ENCODE results near the gene FUT8.
"Not testable (repeated sequence)": the region's sequence is repeated elsewhere in the genome, so short reads cannot be mapped to it uniquely, and the experiment has no call there.

Gene FUT8

DNA sequence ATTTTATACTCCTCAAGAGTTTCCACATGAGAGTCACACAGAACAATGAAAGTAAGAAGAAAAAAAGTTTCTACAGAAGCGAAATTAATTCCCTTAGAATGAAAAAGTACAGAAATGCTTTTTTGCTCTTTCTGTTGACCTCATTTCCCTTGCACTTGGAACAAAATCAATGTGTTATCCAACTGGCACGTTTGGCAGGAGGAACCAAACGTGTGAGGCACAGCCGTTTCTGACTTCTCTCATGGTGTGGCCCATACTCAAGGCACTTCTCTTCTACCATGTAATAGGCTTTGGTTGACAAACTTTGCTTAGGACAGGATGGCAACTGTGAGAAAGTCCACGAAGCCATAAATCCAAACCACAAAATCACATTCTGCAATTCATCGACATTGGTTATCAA, 297.0 kb downstream of the FUT8 start:
- no peak for DNase-seq (ENCODE audit: low spot score)

DNA sequence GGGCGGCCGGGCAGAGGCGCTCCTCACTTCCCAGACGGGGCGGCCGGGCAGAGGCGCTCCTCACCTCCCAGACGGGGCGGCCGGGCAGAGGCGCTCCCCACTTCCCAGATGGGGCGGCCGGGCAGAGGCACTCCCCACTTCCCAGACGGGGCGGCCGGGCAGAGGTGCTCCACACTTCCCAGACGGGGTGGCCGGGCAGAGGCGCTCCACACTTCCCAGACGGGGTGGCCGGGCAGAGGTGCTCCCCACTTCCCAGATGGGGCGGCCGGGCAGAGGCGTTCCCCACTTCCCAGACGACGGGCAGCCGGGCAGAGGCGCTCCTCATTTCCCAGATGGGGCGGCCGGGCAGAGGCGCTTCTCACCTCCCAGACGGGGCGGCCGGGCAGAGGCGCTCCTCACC, 304.3 kb downstream of the FUT8 start:
- not testable (repeated sequence) for DNase-seq (ENCODE audit: low spot score)

DNA sequence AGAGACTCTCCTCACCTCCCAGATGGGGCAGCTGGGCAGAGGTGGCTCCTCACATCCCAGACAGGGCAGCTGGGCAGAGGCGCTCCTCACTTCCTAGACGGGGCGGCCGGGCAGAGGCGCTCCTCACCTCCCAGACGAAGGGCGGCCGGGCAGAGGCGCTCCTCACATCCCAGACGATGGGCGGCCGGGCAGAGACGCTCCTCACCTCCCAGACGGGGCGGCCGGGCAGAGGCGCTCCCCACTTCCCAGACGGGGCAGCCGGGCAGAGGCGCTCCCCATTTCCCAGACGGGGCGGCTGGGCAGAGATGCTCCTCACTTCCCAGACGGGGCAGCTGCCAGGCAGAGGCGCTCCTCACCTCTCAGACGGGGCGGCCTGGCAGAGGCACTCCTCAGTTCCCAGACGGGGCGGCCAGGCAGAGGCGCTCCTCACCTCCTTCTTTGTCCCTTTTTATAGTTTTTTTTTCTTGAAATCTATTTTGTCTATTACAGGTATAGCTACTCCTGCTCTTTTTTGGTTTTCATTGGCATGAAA, 304.9 kb downstream of the FUT8 start:
- DNase-seq (ENCODE audit: low spot score) = not testable (repeated sequence)

GRCh38 chr14:65718629-65719028, 306.1 kb downstream of the FUT8 start:
- DNase-seq (ENCODE audit: low spot score) = no peak

GRCh38 chr14:65720171-65720570, 307.6 kb downstream of the FUT8 start:
- DNase-seq (ENCODE audit: low spot score) = no peak

- no peak for DNase-seq (ENCODE audit: low spot score)
Measured at GRCh38 chr14:65720743-65721142, 308.2 kb downstream of the FUT8 start.

GRCh38 chr14:65723348-65723747, 310.8 kb downstream of the FUT8 start:
- no peak for DNase-seq (ENCODE audit: low spot score)

DNA sequence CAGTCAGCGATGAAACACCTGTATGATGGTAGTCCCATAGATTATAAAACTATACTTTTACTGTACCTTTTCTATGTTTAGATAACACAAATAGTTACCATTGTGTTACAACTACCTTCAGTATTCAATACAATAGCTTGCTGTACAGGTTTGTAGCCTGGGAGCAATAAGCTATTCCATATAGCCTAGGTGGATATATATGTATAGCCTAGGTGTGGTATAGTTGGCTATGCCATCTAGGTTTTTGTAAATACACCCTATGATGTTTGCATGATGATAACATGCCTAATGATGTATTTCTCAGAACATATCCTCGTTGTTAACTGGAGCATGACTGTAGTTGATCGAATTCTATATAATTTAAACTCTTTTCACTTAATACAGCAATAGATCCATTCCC, 316.1 kb downstream of the FUT8 start:
- no peak for DNase-seq (ENCODE audit: low spot score)

DNA sequence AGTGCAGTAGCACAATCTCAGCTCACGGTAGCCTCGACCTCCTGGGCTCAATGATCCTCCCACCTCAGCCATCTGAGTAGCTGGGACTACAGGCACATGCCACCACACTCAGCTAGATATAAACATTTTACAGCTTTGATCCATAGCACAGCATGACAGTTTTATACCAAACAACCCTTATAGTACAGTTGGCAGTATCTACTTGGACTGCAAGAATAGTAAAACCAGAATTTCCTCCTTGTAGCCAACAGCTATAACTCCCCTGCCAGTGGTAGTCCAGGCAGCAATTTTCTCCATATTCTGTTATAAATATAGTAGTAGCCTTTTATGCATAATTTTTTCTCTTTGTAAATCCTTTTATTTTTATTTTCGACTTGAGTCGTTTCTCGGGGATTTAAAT, 317.0 kb downstream of the FUT8 start:
- DNase-seq (ENCODE audit: low spot score) = no peak

DNA sequence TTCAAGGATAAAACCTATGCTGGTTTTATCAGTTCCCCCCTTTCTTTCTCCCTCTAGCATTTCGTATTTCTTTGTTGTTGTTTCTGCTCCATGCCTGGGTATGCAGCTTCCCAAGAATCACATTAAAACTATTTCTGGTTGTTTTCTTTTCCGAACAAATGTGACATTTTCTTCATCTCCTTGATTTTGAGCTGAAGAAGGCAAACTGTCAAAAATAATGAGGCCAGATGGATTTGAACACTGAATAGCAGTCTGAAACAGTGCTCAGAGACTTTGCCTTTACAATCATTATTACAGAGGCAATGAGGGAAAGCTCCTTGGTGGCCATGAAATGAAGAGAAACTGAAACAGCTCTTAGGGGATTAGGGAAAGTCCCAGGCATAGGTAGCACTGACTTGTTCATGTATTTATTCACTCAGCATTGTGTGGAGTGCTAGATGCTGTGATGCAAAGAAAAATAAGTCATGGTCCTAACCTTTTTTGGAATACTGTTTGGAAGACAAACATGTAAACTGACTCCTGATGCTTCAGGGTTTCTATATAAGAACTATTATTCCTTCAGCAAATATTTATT, 319.5 kb downstream of the FUT8 start:
- no peak for DNase-seq (ENCODE audit: low spot score)

GRCh38 chr14:65738339-65738738, 325.8 kb downstream of the FUT8 start:
- no peak for DNase-seq (ENCODE audit: low spot score)

- no peak for DNase-seq (ENCODE audit: low spot score)
Measured at GRCh38 chr14:65745396-65746190, 333.1 kb downstream of the FUT8 start.

- DNase-seq (ENCODE audit: low spot score) = no peak
Measured at GRCh38 chr14:65748796-65749195, 336.3 kb downstream of the FUT8 start.

DNA sequence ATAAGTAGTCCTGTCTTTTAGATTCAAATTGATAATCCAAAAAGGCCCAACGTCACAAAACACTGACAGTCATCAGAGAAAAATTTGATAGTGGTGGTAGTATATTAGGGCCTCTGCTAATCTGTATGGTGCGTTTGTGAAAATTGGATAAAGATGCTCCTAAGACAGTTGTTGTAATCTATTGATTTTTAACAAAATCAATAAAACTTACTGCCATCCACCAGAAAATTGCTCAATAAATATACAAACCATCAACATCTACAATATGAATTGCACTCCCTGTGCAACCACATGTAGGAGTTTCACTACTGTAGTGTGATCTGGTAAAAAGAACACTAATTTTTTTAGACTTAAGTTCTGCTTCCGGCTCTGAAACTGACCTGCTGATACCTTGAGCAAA, 336.8 kb downstream of the FUT8 start:
- DNase-seq (ENCODE audit: low spot score) = no peak

DNA sequence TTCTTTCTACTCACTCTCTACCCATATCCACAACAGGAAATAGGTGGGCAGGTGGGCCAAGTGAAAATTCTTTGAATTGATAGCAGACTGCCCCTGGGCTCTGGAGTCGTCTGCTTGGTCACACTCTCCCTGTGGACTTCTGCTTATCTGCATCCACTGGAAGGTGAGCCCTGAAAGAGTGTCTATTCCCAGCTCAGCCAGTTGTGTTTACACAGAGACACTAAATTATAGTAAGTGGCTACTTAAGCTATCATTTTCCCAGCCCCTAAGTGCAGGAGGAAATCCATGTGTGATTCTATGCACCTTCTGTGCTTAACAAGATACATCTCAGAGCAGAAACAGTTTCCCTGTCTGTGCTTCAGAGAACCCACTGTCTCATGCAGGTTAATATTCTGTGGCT, 338.4 kb downstream of the FUT8 start:
- DNase-seq (ENCODE audit: low spot score) = no peak

- no peak for DNase-seq (ENCODE audit: low spot score)
Measured at GRCh38 chr14:65751510-65751909, 339.0 kb downstream of the FUT8 start.

GRCh38 chr14:65753061-65753460, 340.5 kb downstream of the FUT8 start:
- no peak for DNase-seq (ENCODE audit: low spot score)

DNA sequence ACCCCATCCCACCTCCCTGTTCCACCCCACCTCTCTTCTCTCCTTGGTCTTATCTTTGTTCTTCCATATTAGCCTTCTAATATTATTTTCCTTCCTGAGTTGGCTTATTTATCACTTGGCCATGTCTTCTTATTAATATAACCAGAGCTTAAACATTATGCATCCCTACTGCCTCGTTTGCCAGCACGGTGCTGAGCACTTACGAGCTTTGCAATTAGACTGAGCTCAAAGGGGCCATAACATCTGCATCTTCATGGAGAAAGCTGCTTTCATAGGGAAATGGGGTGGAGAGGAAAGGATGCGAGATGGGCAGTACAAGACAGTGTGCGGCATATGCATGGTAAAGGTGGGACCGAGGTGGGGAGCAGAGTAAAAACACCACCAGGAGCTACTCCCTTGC, 342.8 kb downstream of the FUT8 start:
- no peak for DNase-seq (ENCODE audit: low spot score)

GRCh38 chr14:65756880-65757279, 344.4 kb downstream of the FUT8 start:
- no peak for DNase-seq (ENCODE audit: low spot score)

DNA sequence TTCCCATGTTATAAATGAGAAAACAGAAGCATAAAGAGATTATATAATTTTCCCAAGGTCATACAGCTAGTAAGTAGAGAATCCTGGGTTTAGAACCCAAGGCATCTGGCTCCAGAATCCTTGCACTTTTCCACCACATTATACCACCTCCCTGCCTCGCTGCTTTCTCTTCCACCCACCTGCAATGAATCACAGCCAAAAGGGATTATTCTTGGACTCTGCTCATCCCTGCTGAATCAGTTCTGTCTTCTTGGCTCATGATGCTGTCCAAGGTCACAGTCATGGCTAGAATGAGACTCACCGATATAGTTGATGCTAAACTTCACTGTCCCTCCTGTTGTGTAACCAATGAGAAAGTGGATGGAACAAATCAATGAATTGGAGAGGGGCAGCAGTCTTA, 356.6 kb downstream of the FUT8 start:
- no peak for DNase-seq (ENCODE audit: low spot score)

- DNase-seq (ENCODE audit: low spot score) = no peak
Measured at GRCh38 chr14:65770681-65771080, 358.2 kb downstream of the FUT8 start.

DNA sequence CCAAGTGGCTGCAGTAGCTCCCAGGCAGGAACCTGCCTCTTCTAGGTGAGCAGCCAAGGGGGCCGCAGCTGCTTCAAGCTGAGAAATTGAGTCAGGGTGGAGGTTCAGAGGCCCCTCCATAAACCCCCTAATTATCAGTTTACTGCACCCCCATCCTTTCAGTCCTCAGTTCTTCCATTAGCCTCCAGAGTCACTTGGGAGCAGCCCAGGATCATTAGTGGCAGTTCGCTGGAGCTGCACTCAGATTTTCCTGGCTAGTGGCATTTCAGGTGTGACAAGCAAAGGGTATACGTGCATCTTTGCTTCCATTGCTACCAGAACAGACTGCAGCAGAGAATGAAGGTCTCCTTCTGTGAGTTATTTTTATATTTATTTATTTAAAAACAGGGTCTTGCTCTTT, 358.7 kb downstream of the FUT8 start:
- no peak for DNase-seq (ENCODE audit: low spot score)

GRCh38 chr14:65772466-65772865, 359.9 kb downstream of the FUT8 start:
- no peak for DNase-seq (ENCODE audit: low spot score)
